BJ (cell line): ENCODE measurements around the gene LCNL1. TPM values are rescaled to one million over a fixed set of nuclear protein-coding genes. Genes with fewer than 3 reads are reported as not detected.

Source experiments
- CTCF ChIA-PET: fragments of 350-600 bp; formaldehyde crosslinking; extraction: SDS; loops from one replicate; lab custom pipeline; 2021; ENCODE audit warnings: antibody characterized with exemption, inconsistent platforms; lab: Yijun Ruan, JAX
- POLR2A ChIA-PET: fragments of 300-600 bp; sonication (Branson Sonifier 250); formaldehyde crosslinking; extraction: SDS; loops from one replicate; lab custom pipeline; 2021; ENCODE audit warnings: antibody characterized with exemption; lab: Charles Lee
- DNase-seq: peaks from one replicate; pipeline ENCODE4 v3.0.0-alpha.2; 2011; ENCODE audit warnings: low read depth
- H3K27me3 ChIP-seq: 2 replicates; pipeline ENCODE4 v1.6.0; 2011; ENCODE audit warnings: low read length; ENCODE audit not compliant: control insufficient read depth, insufficient read depth
- H3K36me3 ChIP-seq: 2 replicates; pipeline ENCODE4 v1.5.1; 2011; ENCODE audit warnings: low read length; ENCODE audit not compliant: control insufficient read depth, insufficient read depth
- H3K4me3 ChIP-seq: 2 replicates; pipeline ENCODE4 v1.5.1; 2011; ENCODE audit warnings: low read depth, mild to moderate bottlenecking, control low read depth, low read length
- polyA plus RNA-seq: library from polyadenylated mRNA; depleted of rRNA; stranded (reverse); fragments of >200 nt; gene quantifications from 2 replicates; pipeline ENCODE4 v1.2.3, GENCODE V29; 2011
- TF ChIP-seq, protein P1 (sequence below): IDR thresholded peaks from 2 replicates; pipeline ENCODE4 v1.5.1; 2011; ENCODE audit warnings: low read depth, mild to moderate bottlenecking, control low read depth, inconsistent platforms, low read length, moderate library complexity; ENCODE audit not compliant: insufficient read depth

The LCNL1 gene
- polyA plus RNA-seq, 1 experiment, result 0.01 TPM

DNA sequence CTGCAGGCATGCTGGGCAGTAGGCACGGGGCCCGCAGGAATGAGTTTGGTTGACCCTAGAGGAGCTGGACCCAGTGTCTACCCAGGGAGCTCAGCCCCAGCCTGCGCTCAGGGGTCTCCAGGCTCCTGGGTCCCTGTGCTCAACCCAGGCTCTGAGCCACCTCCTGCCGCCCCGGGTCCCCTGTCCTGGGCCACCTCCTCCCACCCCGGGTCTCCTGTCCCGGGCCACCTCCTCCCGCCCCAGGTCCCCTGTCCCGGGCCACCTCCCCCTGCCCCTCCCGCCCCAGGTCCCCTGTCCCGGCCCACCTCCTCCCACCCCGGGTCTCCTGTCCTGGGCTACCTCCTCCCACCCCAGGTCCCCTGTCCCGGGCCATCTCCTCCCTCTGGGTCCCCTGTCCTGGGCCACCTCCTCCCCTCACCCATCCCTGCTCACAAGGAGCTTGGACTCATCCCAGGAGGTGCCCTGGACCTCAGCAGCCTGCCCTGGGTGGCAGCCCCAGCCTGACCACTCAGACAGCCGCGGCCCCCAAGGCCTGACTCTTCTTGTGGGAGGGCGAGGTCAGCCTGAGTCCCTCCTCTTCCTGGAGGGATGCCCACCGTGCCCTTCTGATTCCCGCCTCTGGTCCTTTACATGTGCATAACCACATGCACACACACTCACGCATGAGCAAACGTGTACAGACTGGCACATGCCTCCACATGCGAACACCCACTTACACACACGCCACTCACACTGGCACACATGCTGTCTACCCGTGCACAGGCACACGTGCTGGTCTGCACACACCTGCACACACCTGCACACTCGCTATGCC lies 28.3 kb upstream of the LCNL1 start:
- Histone ChIP-seq H3K36me3 (no peaks in the 10 kb centered on the region), H3K27me3 (no peaks in the 10 kb centered on the region), H3K4me3 (no peak overlapping the region)
- ChIA-PET POLR2A (no interaction called here), CTCF (interaction anchor here (1.0 kb wide), 1 partner anchor 10 kb away, joined by 3 read pairs; the partner anchor contains the start of gene FBXW5)
- no peak for DNase-seq
- TF ChIP-seq, protein P1, sequence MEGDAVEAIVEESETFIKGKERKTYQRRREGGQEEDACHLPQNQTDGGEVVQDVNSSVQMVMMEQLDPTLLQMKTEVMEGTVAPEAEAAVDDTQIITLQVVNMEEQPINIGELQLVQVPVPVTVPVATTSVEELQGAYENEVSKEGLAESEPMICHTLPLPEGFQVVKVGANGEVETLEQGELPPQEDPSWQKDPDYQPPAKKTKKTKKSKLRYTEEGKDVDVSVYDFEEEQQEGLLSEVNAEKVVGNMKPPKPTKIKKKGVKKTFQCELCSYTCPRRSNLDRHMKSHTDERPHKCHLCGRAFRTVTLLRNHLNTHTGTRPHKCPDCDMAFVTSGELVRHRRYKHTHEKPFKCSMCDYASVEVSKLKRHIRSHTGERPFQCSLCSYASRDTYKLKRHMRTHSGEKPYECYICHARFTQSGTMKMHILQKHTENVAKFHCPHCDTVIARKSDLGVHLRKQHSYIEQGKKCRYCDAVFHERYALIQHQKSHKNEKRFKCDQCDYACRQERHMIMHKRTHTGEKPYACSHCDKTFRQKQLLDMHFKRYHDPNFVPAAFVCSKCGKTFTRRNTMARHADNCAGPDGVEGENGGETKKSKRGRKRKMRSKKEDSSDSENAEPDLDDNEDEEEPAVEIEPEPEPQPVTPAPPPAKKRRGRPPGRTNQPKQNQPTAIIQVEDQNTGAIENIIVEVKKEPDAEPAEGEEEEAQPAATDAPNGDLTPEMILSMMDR, result no peak

DNA sequence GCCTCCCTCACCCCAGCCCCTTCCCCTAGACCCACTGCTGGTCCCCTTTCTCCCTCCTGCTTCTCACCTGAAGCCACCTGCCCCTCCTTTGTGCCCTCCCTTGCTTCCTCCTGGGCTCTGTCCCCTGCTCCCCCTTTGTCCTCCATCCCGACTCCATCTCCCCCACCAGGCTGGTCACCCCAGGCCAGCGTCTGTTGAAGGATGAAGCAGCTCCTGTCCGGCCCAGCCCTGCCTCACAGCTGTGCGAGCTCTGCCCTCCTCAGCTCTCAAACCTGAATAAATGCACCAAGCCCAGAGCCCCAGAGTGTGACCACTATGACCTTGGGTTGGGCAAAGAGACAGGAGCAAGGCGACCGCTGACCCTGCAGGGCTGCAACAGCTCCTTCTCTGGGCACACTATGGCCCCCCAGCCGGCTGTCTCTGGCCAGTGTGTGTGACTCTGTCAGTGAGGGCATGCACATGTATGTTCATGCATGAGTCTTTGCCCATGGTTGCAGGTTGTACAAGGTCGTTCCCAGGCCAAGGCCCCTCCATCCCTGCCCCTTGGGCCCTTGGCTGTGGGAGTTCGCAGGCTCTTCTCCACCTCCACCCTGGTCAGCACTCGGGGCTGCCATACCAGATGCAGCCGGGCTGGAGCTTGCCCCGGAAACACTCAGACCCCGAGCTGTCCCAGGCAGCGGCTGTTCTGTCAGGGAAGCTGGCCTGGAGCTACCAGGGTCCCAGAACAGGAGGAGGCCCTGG lies 27.4 kb upstream of the LCNL1 start:
- ChIA-PET POLR2A (no interaction called here), CTCF (no interaction called here)
- Histone ChIP-seq H3K36me3 (no peaks in the 10 kb centered on the region), H3K27me3 (no peaks in the 10 kb centered on the region), H3K4me3 (no peak overlapping the region)
- no peak for DNase-seq
- TF ChIP-seq, protein P1, result no peak

DNA sequence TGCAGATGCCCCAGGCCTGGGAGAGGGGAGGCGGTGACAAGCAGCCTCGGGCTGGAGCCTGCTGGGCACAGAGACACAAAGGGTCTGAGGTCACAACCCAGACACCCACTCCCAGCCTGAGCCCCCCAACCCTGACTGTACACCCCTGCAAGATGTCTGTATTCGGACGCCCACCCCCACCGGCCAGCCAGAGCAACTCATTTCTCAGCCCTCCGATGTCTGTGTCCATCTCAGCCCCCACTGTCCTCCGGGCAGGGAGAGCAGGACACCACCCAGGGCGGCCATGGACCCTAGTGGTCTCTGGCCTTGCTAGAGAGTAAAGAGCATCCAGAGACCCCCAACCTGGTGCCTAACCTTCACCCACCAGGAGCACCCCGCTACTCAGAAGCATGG lies 26.9 kb upstream of the LCNL1 start:
- ChIA-PET POLR2A (no interaction called here), CTCF (no interaction called here)
- no peak overlapping the region for H3K4me3 ChIP-seq
- TF ChIP-seq, protein P1, result no peak
- DNase-seq, result no peak
- no peaks in the 10 kb centered on the region for H3K36me3 ChIP-seq
- H3K27me3 ChIP-seq, result no peaks in the 10 kb centered on the region; the same call in 1 of the 2 replicates

DNA sequence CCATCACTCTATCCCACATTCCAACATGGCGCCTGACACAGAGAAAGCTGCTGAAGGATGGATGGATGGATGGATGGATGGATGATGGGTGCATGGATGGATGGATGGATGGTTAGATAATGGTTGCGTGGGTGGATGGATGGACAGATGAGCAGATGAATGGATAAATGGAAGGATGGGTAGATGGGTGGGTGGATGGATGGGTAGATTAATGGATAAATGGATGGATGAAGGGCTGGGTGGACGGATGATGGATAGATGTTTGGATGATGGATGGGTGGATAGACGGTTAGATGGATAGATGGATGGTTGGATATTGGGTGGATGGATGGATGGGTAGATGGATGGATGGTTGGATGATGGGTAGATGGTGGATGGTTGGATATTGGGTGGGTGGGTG lies 26.2 kb upstream of the LCNL1 start:
- Histone ChIP-seq H3K4me3 (no peak overlapping the region), H3K36me3 (no peaks in the 10 kb centered on the region), H3K27me3 (no peaks in the 10 kb centered on the region; the same call in 1 of the 2 replicates)
- DNase-seq, result no peak
- POLR2A ChIA-PET, result no interaction called here
- TF ChIP-seq, protein P1, result no peak
- CTCF ChIA-PET, result no interaction called here

DNA sequence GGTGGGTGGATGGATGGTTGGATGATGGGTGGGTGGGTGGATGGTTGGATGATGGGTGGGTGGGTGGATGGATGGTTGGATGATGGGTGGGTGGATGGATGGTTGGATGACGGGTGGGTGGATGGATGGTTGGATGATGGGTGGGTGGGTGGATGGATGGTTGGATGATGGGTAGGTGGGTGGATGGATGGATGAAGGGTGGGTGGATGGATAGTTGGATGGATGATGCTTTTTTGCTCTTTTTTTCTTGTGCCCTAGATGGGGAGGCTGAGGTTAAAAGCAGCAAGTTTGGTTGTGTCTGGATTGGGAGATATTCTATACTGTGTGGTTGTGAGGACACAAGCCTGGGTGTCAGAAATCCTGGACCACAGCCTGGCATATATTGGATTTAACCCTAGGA lies 25.3 kb upstream of the LCNL1 start:
- Histone ChIP-seq H3K27me3 (no peaks in the 10 kb centered on the region; the same call in 1 of the 2 replicates), H3K36me3 (no peaks in the 10 kb centered on the region), H3K4me3 (no peak overlapping the region)
- POLR2A ChIA-PET, result no interaction called here
- DNase-seq, result no peak
- CTCF ChIA-PET, result no interaction called here
- TF ChIP-seq, protein P1, result no peak
